Thyroid gland (tissue), 4 donors: ENCODE measurements around the gene SOST.

Experiments
- POLR2A ChIP-seq, 2 donors: fragments of 450-650 bp; IDR thresholded peaks; one replicate each; pipeline ENCODE4 v1.6.1; 2017; ENCODE audit warnings: antibody characterized with exemption in 2 of 2, mild to moderate bottlenecking in 2 of 2, moderate library complexity in 1 of 2
- TF ChIP-seq, protein P1 (sequence below), 6 experiments: fragments of 200-600 bp in 3 of 6; fragments of 450-650 bp in 3 of 6; sonication (generic) in 3 of 6; IDR thresholded peaks; one replicate each; pipeline ENCODE4 v1.5.1; 2016 to 2019; ENCODE audit warnings: antibody characterized with exemption in 6 of 6, mild to moderate bottlenecking in 2 of 6, inconsistent platforms in 1 of 6, moderate library complexity in 1 of 6

DNA sequence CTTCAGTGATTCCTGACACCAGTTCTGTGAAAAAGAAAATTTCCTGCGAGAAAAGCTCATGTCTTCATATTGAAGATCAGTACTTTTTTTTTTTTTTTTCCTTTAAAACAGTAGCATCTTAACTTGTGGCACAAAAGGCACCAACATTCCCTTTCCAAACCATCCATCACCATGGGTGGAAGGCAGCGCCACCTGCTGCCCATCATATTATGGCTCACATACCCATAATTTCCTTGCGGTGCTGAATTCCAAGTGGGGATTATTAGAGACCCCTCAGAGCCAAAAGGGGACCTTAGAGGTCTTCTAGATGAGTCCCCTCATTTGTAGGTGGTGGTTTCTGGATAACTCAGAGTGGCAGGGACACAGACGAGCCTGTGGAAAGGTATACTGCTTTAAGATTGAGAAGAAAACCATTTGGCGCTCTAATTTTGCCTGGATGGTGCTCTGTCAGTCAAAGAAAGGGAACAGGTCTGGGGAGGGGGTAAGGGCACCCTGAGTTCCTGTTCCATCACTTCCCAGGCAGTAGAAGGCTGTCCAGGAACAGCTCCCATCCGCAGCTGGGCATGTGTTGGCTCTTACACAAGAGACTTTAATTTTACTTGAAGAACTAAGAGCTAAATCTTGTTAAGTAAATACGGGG lies 7.9 kb upstream of the SOST start:
- TF ChIP-seq, protein P1, sequence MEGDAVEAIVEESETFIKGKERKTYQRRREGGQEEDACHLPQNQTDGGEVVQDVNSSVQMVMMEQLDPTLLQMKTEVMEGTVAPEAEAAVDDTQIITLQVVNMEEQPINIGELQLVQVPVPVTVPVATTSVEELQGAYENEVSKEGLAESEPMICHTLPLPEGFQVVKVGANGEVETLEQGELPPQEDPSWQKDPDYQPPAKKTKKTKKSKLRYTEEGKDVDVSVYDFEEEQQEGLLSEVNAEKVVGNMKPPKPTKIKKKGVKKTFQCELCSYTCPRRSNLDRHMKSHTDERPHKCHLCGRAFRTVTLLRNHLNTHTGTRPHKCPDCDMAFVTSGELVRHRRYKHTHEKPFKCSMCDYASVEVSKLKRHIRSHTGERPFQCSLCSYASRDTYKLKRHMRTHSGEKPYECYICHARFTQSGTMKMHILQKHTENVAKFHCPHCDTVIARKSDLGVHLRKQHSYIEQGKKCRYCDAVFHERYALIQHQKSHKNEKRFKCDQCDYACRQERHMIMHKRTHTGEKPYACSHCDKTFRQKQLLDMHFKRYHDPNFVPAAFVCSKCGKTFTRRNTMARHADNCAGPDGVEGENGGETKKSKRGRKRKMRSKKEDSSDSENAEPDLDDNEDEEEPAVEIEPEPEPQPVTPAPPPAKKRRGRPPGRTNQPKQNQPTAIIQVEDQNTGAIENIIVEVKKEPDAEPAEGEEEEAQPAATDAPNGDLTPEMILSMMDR (IDR thresholded peaks at IDR 0.05), result peak; percentile 52 to 90 (median 60)
- no peak for TF ChIP-seq POLR2A (IDR thresholded peaks at IDR 0.05)
